ENCODE results near the gene GLB1L3. TPM values are rescaled to one million over a fixed set of nuclear protein-coding genes. Genes with fewer than 3 reads are reported as not detected.

GLB1L3 gene
- polyA plus RNA-seq, 1 donor (not counting 4 experiments of a cell fraction or from before 2014, with no cell fraction given), result 3.0 TPM

DNA sequence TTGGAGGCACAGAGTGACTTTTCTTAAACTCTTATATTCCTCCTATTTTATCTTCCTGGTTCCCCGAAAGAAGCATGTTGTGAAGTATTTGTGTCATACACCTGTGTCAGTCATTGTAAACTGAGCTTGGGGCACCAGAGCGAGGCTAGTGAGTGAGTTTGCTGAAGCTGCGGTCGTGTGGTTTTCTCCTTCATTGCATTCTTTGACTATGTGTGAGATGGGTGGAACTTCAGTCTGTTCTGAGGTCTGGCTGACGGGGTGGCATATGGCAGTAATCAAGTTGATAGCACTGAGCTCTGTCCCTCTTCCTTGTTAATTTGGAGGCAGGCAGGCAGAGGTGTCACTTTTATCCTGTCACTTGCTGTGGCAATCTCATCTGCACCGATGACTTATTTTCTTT lies 47.6 kb upstream of the GLB1L3 start:
- Histone ChIP-seq H3K9me3 (ENCODE audit: control insufficient read depth, low read depth, low read length) (no peaks in the 10 kb centered on the region), H3K4me1 (ENCODE audit: control insufficient read depth, extremely low read depth, insufficient read depth, low read length) (peaks cover 16% of the 10 kb centered on the region), H4K20me1 (ENCODE audit: control insufficient read depth, extremely low read depth, insufficient read depth, low read length) (peaks cover 2% of the 10 kb centered on the region), H3K27ac (ENCODE audit: control insufficient read depth, insufficient read depth, low read length) (no peak overlapping the region), H3K4me2 (ENCODE audit: control insufficient read depth, extremely low read depth, insufficient read depth, low read depth, low read length) (no peak overlapping the region), H3K9ac (ENCODE audit: control insufficient read depth, extremely low read depth, insufficient read depth, low read length) (no peak overlapping the region), H3K36me3 (ENCODE audit: control insufficient read depth in 2 of 2, extremely low read depth in 1 of 2, insufficient read depth in 2 of 2, low read length in 2 of 2) (peaks cover 0 to 10% of the 10 kb centered on the region in 2 experiments), H3K4me3 (ENCODE audit: control insufficient read depth in 2 of 3, extremely low read depth in 1 of 3, insufficient read depth in 2 of 3, low read depth in 1 of 3, low read length in 3 of 3) (no peak overlapping the region), H3K79me2 (ENCODE audit: control insufficient read depth, insufficient read depth, low read length) (peaks cover 74% of the 10 kb centered on the region), H3K9me1 (ENCODE audit: control insufficient read depth, extremely low read depth, insufficient read depth, low read length) (peaks cover 2% of the 10 kb centered on the region), H2AFZ (ENCODE audit: control insufficient read depth, low read length) (no peak overlapping the region), H3K27me3 (ENCODE audit: control insufficient read depth, extremely low read depth, insufficient read depth, low read length) (no peaks in the 10 kb centered on the region)
- DNase-seq (ENCODE audit: low read depth, low spot score) (no peak), FAIRE-seq (no peak)
- no peak for TF ChIP-seq EZH2 (IDR thresholded peaks at IDR 0.05; ENCODE audit: low read length)
- TF ChIP-seq, protein P1, sequence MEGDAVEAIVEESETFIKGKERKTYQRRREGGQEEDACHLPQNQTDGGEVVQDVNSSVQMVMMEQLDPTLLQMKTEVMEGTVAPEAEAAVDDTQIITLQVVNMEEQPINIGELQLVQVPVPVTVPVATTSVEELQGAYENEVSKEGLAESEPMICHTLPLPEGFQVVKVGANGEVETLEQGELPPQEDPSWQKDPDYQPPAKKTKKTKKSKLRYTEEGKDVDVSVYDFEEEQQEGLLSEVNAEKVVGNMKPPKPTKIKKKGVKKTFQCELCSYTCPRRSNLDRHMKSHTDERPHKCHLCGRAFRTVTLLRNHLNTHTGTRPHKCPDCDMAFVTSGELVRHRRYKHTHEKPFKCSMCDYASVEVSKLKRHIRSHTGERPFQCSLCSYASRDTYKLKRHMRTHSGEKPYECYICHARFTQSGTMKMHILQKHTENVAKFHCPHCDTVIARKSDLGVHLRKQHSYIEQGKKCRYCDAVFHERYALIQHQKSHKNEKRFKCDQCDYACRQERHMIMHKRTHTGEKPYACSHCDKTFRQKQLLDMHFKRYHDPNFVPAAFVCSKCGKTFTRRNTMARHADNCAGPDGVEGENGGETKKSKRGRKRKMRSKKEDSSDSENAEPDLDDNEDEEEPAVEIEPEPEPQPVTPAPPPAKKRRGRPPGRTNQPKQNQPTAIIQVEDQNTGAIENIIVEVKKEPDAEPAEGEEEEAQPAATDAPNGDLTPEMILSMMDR (optimal IDR thresholded peaks at IDR 0.05 in 1 of 3, IDR thresholded peaks at IDR 0.05 in 1 of 3, conservative IDR thresholded peaks at IDR 0.05 in 1 of 3; ENCODE audit: extremely low read depth in 1 of 3, insufficient read depth in 2 of 3, low read length in 3 of 3), result no peak
- dilution Hi-C loops (cut with MboI; ENCODE audit: extremely low pct_ligation_motif_present, low sequenced_read_pairs), result no loop called here

DNA sequence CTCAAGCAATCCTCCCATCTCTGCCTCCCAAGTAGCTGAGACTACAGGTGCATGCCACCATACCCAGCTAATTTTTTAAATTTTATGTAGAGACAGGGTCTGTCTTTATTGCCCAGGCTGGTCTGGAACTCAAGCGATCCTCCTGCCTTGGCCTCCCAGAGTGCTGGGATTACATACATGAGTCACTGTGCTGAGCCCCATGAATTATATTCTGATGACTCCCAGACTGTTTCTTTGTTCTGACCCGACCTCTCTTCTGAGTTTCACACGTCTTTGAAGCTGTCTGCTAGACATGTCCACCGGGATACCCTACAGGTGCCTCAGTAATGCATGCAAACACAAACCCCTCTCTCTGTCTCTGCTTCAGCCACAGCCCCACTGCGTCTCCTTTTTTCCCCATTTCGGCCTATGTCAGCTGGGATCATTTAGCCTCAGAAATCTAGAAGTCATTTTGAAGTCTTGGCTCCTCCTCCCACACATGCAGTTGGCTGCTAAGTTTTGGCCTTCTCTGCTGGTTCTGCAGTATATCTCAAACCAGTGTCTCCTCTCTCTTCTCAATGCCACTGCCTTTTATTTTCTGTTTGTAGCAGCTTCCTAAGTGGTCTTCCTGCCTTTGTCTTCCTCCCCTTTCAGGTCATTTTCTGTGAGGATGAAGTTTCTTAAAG lies 46.9 kb upstream of the GLB1L3 start:
- FAIRE-seq (no peak), DNase-seq (ENCODE audit: low read depth, low spot score) (no peak)
- Histone ChIP-seq H3K9me1 (ENCODE audit: control insufficient read depth, extremely low read depth, insufficient read depth, low read length) (peaks cover 2% of the 10 kb centered on the region), H2AFZ (ENCODE audit: control insufficient read depth, low read length) (no peak overlapping the region), H3K36me3 (ENCODE audit: control insufficient read depth in 2 of 2, extremely low read depth in 1 of 2, insufficient read depth in 2 of 2, low read length in 2 of 2) (peaks cover 0 to 10% of the 10 kb centered on the region in 2 experiments), H3K79me2 (ENCODE audit: control insufficient read depth, insufficient read depth, low read length) (peaks cover 78% of the 10 kb centered on the region), H3K9me3 (ENCODE audit: control insufficient read depth, low read depth, low read length) (no peaks in the 10 kb centered on the region), H3K27ac (ENCODE audit: control insufficient read depth, insufficient read depth, low read length) (no peak overlapping the region), H3K27me3 (ENCODE audit: control insufficient read depth, extremely low read depth, insufficient read depth, low read length) (no peaks in the 10 kb centered on the region), H3K4me1 (ENCODE audit: control insufficient read depth, extremely low read depth, insufficient read depth, low read length) (peaks cover 16% of the 10 kb centered on the region), H3K4me2 (ENCODE audit: control insufficient read depth, extremely low read depth, insufficient read depth, low read depth, low read length) (no peak overlapping the region), H3K9ac (ENCODE audit: control insufficient read depth, extremely low read depth, insufficient read depth, low read length) (no peak overlapping the region), H4K20me1 (ENCODE audit: control insufficient read depth, extremely low read depth, insufficient read depth, low read length) (peaks cover 2% of the 10 kb centered on the region), H3K4me3 (ENCODE audit: control insufficient read depth in 2 of 3, extremely low read depth in 1 of 3, insufficient read depth in 2 of 3, low read depth in 1 of 3, low read length in 3 of 3) (no peak overlapping the region)
- dilution Hi-C loops (cut with MboI; ENCODE audit: extremely low pct_ligation_motif_present, low sequenced_read_pairs), result no loop called here
- TF ChIP-seq, protein P1 (optimal IDR thresholded peaks at IDR 0.05 in 1 of 3, IDR thresholded peaks at IDR 0.05 in 1 of 3, conservative IDR thresholded peaks at IDR 0.05 in 1 of 3; ENCODE audit: extremely low read depth in 1 of 3, insufficient read depth in 2 of 3, low read length in 3 of 3), result no peak
- no peak for TF ChIP-seq EZH2 (IDR thresholded peaks at IDR 0.05; ENCODE audit: low read length)

All from keratinocyte (primary cell).